Glomerular visceral epithelial cell (primary cell): ENCODE measurements around the gene CCNI.
"Not testable (repeated sequence)": the region's sequence is repeated elsewhere in the genome, so short reads cannot be mapped to it uniquely, and the experiment has no call there.

ENCODE experiments used
- DNase-seq: peaks from one replicate; pipeline ENCODE4 v3.0.0-alpha.2; 2016; ENCODE audit errors: extremely low spot score

The CCNI gene

GRCh38 chr4:77075869-77076799, at the start of gene CCNI:
CCNI (minus strand) TSS chr4:77075989; CDS start chr4:77066362, 9,627 bp downstream.
- peak; percentile 98 for DNase-seq

GRCh38 chr4:77124576-77124975, 48.8 kb upstream of the CCNI start:
- no peak for DNase-seq

DNA sequence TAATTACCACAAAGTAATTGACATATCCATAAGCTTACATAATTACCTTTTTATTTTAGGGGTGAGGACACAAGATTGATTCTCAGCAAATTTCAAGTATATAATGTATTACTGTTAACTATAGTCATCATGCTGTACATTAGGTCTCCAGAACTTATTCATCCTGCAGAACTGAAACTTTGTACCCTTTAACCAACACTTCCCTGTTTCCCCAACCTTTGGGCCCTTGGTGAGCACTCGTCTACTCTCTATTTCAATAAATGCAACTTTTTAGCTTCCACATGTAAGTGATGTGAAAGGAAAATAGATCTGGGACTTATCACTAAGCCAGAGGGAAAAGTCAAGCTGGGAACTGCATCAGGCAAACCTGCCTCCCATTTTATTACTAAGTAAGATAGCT, 47.6 kb upstream of the CCNI start:
- DNase-seq, result no peak

DNA sequence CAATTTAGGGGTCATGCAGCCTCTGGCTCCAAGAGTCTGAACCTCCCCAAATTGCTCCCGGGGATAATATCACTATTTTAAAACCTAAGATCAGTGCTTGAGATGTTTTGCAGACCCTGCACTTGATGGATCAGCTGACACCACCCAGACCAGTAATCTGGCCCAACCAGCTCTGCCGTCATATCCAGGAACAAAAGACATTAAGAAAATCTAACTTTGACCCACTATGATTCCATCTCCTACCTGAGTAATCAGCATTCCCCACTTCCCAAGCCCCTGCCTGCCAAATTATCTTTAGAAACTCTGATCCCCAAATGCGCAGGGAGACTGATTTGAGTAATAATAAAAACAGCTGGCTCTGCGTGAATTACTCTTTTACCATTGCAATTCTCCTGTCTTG, 46.9 kb upstream of the CCNI start:
- no peak for DNase-seq

GRCh38 chr4:77121736-77122240, 46.0 kb upstream of the CCNI start:
- no peak for DNase-seq

- no peak for DNase-seq
Observed at GRCh38 chr4:77120886-77121508, 45.2 kb upstream of the CCNI start.

- DNase-seq, result no peak
Observed at GRCh38 chr4:77117721-77118120, 41.9 kb upstream of the CCNI start.

DNA sequence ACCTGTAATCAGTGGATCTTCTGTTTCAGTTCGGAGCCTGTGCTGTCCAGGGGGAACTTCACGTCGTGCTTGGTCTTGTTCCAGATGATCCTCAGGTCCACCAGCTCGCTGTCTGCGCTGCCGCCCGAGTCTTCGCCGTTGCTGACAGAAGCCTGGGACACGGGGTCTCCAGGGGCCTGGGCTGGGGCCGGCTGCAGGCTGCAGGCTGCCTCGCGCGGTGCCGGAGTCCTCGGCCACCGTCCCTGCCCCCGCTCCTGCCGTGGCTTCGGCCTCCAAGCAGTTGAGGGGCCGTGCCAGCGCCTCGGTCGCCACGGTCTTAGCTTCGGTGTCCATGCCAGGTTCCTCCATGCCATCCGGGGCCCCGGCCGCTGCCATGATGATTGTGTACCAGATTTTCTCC, 37.3 kb upstream of the CCNI start:
- DNase-seq, result no peak

DNA sequence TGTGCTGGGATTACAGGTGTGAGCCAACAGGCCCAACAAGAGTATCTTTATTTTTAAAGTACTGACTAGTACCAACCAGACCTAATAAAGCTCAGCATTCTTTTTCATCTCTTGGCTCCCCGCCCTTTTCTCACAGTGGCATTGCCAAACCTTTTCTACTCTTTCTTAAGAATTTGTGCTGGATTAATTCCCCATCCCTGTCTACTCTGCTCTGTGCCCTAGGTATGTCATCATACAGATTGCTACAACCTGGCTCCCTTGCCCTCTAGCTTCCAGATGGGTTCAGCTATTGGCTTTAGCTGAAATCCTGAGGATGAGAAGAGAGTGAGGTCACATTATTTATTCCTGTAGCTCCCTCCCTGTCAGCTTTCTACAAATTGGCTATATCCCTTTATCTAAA, 34.9 kb upstream of the CCNI start:
- no peak for DNase-seq

DNA sequence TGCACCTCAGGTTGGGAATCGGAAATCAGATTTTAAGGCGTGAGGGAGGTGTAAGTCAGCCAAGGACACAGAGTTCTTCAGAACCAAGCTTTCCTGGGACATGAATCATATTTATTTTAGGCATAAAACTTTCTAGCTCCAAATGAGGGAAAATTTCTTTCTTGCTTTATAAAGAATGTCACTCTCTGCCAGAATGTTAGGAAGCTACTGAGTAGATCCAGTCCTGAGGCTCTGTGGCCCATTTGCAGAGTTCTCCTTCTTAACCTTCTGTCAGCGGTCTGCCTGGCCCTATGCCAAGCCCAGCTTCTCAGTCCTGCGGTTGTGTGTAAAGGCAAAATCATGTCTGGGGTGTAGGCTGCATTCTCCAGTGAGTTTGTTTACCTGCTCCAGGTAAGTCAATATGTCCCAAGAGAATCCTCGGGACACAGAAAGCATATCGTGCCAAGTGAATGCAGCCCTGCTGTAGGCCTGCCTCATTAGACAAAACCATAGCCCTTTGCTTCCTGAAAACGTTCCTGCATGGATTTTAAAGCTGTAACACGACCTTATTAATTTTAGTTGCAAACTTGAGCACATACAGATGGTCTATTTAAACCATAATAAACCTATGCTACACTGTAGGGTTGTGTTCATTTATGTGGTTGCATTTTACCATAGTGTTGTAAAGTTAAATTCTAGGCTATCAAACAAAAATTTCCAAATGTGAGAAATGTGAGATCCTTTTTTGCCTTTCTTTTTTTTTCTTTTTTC, 29.2 kb upstream of the CCNI start:
- DNase-seq, result peak; percentile 58

DNA sequence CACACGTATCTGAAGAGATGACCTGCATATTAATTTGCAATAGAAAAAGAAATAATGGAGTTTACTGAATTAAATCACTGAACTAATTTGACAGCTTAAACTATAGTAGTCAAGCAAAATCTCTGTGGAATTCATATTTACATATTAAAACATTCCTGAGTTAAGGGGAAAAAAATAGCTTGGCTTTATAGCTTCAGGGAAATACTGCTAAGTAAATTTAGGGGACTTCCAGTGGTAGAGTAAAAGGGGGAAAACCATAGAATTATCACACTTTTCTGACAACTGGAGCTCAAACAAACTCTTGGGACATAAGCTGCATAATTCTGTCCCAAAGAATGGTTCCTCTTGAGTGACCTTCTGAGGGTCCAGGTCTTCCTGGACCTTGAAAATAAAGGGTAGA, 28.6 kb upstream of the CCNI start:
- no peak for DNase-seq

- no peak for DNase-seq
Observed at GRCh38 chr4:77100234-77100633, 24.4 kb upstream of the CCNI start.

DNA sequence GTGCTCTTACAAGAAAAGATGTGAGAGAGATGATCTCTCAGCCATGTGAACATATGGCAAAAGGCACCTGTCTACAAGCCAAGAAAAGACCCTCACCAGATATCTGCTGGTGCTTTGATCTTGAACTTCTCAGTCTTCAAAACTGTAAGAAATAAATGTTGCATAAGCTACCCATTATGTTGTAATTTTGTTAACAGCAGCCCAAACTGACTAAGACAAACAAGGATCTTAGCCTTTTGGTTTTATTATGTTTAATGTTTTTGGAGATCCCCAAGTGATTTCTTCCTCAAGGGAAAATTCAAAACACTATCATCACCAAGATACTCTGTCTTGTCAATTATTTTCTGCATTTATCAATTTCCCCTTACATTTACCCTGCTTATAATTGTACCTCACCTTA, 21.8 kb upstream of the CCNI start:
- DNase-seq, result no peak

DNA sequence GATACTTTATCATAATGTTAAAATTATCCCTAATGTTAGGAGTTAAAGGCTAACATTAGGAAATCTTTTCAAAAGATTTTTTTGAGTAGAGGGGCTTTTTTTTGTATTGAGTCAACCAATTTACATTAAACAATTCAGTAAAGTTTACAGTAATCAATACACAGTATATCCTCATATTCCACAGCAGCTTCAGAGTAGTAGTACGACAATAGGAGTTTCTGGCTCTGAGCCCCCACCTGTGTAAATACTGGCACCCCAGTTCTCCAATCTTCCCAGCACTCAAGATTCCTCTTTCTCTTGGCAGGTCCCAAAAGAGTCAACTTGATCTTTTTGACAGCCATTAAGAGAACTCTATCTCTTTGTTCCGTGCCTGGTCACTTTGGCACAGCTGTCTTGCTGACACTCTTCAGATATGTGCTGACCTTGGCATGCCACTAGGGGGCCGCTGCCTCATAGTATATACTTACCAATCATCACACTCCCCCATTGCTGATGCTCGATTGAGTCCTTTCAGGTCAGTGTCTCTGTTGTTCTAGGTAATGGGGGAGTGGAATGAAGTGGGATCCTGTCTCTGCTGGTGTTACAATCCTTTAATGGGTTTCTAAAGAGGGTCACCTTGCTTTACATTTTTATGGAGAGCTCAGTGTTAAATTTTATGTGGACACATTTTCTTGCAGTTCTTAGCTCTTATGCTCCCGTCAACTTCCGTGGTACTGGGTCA, 19.5 kb upstream of the CCNI start:
- peak; percentile 69 for DNase-seq

- no peak for DNase-seq
Observed at GRCh38 chr4:77094496-77094895, 18.7 kb upstream of the CCNI start.

- DNase-seq, result no peak
Observed at GRCh38 chr4:77093401-77093800, 17.6 kb upstream of the CCNI start.

DNA sequence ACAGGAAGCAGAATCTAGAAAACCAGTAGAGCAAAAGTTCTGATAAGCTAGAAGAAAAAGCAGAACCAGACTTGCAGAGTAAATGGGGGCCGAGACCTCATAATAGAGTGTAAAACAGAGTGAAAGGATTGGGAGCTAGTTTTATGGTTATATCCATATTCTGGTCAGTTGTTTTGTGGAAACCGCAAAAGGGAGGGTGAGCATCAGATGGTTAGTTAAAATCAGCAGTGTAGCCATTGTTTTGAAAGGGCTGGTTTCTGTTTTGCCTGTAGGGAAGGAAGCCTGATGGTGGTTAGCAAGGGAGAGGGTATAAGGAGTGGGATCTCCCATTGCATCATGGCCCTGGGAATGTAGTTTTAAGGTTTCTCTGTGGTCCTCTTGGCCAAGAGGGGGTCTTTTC, 17.2 kb upstream of the CCNI start:
- peak; percentile 80 for DNase-seq

DNA sequence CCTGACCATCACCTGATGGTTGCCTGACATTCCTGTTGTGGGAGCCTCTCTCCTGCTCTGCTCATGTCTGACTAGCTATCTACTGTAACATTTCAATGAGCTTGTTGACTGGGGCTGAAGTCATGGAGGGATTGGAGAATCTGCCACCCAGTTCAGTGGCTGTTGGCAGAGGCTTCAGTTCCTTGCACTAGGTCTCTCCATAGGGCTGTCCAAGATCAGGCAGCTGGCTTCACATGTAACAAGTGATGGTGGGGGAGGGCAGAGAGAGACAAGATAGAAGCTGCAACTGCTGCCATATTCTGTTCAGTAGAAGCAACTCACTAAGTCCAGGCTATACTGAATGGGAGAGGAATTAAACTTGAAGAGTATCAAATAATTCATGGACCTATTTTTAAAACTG, 14.1 kb upstream of the CCNI start:
- DNase-seq, result no peak

GRCh38 chr4:77087027-77087426, 11.2 kb upstream of the CCNI start:
- not testable (repeated sequence) for DNase-seq

- no peak for DNase-seq
Observed at GRCh38 chr4:77084019-77084639, 8.3 kb upstream of the CCNI start.
